HL-60/S4 (cell line): ENCODE measurements around the gene ASGR1.

Experiments
- in situ Hi-C: fragments of 300-500 bp; cut with MboI; formaldehyde crosslinking; loops from 2 replicates; pipeline ENCODE4 v1.14.3; 2022; ENCODE audit warnings: low sequenced_read_pairs

Gene ASGR1, protein sequence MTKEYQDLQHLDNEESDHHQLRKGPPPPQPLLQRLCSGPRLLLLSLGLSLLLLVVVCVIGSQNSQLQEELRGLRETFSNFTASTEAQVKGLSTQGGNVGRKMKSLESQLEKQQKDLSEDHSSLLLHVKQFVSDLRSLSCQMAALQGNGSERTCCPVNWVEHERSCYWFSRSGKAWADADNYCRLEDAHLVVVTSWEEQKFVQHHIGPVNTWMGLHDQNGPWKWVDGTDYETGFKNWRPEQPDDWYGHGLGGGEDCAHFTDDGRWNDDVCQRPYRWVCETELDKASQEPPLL

DNA sequence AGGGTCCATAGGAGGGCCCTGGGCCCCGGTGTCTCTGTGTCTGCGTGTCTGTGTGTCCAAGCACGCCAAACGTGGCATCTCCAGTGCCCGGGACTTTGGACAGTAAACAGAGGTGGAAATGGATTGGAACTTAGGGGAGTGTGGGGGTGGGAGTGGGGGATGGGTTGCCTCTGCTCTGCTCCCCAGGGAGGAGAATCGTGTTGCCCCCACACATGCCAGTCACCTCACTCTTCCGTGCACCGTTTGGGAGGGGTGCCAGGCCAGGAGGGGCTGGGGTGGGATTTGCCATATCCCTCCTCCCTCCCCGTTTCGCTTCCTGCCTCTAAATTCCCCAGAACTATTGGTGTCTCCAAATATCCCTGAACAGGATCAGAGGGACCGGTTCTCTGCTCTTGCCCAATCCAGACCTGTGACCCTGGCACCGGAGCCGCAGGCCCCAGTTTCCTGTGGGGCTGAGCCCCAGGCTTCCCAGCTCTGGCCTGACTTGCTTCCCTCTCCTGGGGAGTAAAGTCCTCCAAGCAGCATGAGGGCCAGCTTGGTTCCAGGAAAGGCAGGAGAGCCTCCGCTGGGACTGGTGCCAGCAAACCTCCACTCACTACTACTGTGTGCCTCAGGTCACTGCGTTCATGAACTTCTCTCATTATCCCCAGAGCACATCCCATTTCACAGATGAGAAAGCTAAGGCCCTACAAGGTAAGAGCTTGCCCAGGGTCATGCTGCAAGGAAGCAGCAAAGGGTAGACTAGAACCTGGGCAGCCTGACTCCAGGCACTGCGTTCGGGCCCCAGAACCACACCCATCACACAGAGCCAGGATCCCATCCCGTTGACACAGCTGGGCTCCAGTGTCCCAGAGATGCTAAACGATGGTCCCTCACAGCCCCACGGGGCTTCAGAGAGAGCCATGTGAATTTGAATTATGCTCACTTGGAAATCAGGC, at the start of gene ASGR1:
Gene ASGR1 (minus strand): TSS at position 54 of the 938 bp plus-strand sequence. CDS start 807 bp downstream, outside the sequence.
- in situ Hi-C loops, result no loop called here

DNA sequence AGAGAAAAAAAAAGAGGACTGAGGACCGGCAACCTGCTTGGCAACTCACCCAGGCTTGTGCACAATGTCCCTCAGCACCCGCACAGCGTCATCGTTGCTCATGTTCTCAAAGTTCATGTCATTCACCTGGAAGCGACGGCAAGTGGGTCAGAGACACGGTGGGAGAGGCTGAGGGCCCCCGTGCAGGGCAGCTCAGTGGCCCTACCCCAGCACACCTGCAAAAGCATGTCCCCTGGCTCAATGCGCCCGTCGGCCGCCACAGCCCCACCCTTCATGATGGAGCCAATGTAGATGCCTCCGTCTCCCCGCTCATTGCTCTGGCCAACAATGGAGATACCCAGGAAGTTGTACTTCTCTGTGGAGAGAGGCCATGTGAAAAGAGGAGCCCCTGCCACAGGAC, 49.8 kb upstream of the ASGR1 start:
- in situ Hi-C loops, result no loop called here

DNA sequence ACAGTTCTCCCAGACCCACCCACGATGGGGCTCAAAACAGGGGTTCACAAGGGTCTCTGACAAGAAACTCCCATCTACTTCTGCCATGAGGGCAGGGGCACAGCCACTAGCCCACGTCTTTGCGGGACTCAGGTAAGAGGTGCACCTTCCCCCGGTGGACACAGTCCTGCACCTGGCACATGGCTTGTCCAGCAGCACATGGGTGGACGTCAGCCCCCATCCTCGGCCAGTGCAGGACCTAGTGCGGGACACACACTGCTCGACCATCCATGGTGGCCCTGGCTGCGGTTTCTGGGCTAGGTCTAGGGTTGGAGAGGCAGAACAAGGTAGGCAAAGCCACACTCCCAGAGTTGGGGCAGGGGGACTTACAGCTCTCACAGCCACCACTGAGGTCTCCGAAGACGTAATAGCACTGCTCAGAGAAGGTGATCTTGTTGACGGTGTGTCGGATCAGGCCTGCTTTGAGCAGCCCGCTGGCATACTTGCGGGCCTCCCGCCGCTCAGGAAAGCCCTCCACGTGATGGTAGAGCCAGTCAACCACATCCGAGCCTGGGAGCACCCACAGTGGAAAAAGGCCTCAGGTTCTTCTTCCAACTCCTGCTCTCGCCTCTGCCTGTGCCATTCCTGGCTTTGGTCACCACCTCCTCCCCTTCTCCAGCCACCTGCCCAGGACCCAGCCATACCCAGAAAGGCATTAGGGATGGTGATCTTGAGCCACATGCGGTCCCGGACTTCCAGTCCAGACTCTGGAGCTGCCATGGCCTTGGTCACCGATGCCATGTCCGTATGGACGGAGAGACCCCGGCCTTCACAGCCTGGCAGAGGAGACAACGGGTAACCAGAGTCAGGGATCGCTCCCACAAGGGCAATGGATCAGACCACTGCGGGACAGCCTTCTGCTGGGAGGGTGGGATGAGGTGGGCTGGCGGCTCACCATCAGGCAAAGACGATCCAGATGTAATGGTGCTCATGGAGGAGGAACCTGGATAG, 47.8 kb upstream of the ASGR1 start:
- in situ Hi-C loops, result no loop called here

DNA sequence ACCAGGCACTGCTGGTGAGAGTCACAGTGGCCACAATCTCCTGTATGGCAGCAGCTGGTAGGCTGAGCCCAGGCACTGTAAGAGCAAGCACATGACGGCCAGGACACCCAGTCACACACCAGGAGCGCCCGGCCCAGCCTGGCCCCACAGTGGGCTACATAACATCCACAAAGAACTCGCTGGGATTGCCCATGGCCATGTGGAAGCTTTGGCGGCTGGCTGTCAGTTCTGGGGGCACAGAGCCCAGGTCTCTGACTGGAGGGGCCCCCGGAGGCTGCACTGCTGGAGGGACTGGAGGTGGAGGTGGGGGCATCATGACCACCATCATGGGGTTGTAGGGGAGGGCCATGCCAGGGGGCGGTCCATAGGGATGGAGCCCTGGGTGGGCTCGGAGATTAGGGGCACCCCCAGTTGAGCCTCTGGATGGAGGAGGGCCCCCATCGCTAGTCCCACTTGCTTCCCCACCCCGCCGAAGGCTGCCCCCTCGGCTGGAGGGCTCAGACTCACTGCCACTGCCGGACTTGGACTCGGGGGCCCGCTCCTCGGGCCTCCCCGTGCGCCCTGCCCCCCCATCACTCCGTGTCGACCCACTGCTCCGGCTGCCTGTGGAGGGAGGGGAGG, 46.7 kb upstream of the ASGR1 start:
- in situ Hi-C loops, result no loop called here

DNA sequence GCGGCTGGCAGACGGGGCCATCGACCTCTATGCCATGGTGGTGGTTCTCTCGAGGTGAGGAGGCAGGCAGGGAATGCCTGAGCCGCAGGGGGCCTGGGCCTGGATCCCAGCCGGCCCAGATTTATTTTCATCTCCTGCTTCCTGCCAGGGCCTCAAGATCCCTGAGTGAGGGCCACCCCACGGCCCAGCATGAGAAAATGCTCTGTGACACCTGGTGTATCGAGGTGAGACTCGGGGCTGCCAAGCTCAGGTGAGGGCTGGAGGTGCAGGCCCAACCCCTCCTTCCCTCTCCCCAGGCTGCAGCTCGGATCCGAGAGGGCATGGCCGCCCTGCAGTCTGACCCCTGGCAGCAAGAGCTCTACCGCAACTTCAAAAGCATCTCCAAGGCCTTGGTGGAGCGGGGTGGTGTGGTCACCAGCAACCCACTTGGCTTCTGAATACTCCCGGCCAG, 45.5 kb upstream of the ASGR1 start:
- in situ Hi-C loops, result no loop called here

DNA sequence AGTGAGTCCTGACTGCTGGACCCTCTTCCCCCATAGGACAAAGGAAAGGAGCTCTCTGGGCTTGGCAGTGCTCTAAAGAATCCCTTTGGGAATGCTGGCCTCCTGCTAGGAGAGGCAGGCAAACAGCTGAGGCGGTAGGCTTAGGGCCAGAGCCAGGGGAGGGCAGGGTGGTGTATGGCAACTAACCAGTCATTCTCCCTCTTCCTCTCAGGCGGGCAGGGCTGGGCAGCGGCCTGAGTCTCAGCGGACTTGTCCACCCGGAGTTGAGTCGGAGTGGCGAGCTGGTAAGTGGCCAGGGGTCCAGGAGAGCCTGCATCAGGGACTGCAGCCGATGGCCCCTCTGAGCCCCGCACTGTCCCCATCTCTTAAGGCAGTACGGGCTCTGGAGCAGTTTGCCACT, 44.9 kb upstream of the ASGR1 start:
- in situ Hi-C loops, result no loop called here

DNA sequence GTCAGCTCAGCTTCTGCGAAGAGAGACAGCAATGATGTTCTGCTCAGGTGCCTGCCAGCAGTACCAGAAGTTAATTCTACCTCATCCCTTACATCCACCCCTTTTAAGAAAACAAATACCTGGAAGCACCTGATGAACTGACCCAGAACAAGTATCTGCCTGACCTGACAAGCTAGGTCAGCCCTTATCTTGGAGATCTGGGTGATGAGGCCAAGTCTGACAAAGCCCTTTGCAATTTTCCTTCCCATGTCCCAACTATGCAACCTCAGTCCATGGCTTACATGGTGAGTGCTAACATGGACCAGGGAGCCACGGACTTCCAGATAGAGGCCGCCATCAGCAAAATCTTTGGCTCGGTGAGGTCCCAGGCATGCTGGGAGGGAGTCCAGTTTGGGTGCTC, 44.2 kb upstream of the ASGR1 start:
- in situ Hi-C loops, result no loop called here

DNA sequence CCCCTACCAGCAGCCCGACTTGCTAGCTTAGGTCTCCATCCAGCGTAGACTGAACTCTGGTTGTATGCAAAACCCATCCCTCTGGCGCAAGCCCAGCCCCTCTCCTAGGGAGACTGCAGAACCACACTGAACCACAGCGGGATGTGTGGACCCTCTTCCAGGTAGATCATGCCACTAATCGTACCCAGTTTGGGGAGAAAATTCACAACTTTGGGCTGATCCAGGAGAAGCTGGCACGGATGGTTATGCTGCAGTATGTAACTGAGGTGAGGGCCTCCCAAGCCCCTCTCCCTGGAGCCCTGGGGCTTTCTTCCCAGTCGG, 43.8 kb upstream of the ASGR1 start:
- in situ Hi-C loops, result no loop called here

DNA sequence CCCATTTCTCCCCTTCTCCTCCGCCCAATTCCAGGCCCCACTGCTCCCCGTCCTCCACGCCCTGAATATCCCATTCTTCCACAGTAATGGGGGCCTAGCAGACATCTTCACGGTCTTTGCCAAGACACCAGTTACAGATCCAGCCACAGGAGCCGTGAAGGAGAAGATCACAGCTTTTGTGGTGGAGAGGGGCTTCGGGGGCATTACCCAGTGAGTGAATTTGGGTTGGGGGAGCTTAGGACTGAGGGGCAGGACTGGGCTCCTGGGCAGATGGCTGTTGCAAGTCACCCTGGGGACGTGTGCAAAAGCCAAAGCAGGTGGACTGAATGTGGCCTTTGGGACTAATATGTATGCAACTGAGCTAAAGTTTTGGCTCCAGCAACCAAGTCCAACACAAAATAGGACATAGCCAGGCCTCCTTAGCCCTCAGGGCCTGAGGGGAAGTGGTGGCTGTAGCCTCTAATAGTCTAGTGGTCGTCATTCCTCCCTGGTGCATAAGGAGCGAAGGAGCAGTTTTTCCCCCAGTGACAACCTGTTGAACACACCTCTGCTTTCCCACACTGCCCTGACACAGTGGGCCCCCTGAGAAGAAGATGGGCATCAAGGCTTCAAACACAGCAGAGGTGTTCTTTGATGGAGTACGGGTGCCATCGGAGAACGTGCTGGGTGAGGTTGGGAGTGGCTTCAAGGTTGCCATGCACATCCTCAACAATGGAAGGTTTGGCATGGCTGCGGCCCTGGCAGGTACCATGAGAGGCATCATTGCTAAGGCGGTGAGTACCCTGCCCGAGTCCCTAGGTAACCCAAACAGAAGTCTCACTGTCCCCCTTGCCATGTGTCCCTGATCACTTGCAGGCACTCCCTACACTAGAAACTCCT, 43.2 kb upstream of the ASGR1 start:
- in situ Hi-C loops, result no loop called here

DNA sequence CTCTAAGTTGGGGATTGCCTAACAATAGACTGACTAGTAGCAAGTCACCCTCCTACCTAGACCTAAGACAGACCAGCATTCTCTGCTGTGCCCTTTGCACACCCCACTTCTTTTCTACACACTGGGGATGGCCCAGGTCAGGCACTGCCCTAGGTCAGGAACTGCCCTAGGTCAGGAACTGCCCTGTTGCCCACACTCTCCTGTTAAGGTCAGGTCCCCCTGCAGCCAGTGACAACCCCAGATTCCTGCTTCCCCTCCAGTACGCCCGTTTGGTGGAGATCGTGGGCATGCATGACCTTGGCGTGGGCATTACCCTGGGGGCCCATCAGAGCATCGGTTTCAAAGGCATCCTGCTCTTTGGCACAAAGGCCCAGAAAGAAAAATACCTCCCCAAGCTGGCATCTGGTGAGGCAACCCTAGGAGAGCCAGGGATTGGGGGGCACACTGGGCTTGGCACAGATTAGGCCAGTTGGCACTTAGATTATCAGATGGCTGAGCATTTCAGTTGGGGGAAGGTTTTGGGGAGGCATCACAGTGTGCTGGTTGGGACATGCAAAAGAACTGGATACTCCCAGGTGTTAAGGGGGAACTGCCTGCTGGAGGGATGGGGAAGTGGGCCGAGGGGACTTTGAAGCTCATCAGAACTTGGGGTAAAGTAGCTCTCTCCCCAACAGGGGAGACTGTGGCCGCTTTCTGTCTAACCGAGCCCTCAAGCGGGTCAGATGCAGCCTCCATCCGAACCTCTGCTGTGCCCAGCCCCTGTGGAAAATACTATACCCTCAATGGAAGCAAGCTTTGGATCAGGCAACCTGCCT, 42.3 kb upstream of the ASGR1 start:
- in situ Hi-C loops, result no loop called here

DNA sequence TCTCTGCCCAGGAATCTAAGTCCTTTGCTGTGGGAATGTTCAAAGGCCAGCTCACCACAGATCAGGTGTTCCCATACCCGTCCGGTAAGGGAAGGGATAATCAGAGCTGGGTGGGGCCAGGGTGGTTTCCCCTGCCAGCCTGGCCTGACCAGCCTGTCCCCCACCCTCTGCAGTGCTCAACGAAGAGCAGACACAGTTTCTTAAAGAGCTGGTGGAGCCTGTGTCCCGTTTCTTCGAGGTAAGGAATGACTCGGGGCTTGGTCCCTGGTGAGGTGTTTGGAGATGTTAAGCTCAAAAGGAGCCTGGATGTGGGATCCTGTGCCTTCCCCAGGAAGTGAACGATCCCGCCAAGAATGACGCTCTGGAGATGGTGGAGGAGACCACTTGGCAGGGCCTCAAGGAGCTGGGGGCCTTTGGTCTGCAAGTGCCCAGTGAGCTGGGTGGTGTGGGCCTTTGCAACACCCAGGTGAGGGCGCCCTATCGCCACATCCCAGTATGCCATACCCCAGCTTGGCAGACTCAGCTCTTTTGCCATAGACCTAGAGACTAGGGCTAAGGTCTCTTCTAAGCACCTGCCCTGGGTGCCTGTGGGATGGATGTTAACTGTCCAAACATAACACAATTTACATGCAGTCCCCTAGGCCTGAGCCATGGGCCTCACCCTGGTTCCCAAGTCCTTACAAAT, 41.6 kb upstream of the ASGR1 start:
- in situ Hi-C loops, result no loop called here

DNA sequence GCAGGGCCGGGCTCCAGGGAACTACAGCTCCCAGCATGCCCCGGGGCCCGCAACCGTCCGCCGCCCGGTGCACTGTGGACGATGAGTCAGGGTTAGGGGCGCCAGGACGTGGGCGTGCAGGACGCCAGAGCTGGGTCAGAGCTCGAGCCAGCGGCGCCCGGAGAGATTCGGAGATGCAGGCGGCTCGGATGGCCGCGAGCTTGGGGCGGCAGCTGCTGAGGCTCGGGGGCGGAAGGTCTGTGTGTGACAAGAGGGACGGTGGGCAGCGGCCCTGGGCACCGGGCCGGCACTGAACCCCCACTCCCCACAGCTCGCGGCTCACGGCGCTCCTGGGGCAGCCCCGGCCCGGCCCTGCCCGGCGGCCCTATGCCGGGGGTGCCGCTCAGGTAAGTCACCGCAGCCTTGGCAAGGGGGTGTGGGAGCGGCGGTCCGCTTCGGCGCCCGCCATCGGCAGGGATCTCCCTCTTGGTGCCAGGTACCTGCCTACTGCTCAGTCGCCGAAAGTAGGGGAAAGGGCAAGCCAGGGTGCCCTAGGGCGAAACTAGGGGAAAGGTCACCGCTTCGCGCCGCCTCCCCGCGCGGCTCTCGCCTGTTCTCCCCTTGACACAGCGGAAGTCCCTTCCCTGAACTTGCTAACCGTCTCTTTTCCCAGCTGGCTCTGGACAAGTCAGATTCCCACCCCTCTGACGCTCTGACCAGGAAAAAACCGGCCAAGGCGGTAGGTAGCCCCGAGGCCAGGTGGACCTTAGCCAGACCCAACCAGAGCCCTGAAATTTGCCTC, 40.8 kb upstream of the ASGR1 start, which contains the start of the genes ACADVL and DLG4:
Gene ACADVL (plus strand): TSS at position 127 of the 781 bp plus-strand sequence. CDS start 47 bp downstream, at position 174.
Gene DLG4 (minus strand): TSS at position 25 of the 781 bp plus-strand sequence.
- in situ Hi-C loops, result no loop called here

DNA sequence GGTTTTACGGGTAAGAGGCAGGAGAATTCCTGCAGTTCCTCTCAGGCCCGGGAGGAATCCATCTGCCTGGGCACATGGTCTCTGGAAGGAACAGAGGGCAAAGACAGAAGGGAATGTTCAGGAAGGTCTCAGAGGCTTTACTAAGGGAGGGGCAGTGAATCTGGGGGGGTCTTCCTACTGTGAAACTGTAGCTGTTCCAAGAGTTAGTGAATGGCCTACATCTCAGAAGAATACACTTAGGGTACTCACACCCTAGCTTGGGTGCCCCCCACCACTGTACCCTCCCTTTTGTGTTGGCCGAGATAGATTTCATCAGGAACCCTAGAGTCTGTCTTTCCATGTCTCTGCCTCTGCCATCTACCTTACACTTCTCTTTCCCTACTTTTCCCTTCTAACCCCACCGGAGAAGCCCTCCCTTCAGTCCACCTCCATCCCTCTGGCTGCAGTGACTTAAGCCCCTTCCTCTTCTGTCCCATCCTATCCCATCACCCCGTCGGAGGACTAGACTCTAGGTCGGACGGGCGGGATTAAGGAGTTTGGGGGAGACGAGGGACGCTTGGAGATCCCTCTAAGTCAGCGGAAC, 40.1 kb upstream of the ASGR1 start:
- in situ Hi-C loops, result no loop called here

DNA sequence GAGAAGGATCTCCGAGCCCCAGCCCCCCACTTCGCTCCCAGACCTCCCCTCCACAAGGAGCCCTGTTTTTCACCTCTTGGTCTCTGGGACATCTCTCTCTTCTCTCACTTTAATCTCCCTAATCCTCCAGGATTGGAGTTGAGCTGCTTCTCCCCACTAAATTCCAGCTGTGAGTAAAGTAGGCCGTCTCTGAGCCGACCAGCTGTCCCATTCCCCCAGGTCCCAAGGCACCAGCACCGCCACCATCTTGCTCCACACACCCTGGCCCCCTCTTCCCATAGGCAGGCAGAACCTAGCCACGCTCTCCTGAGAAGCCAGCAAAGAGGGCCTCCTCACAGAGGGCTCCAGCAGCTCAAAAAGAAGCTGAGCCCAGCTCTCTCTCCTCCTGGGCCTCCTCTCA, 39.6 kb upstream of the ASGR1 start:
- in situ Hi-C loops, result no loop called here

DNA sequence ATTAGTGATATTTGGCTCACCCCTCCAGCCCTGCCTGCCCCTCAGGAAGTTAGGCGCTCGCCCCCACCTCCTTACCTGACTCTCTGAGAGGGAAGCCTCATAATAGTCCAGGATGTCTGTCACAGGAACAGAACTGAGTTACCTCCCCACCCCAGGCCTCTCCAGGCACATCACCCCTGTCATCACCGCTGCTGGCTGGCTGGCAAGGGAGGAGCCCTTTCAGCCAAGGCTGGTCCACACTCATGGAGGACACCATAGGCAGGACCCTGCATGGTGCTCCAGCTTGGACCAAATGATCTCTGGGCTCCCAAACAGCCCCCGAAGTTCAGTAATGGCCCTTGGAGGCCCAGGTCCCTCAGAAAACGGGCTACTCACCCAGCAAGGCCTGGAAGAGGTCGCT, 39.0 kb upstream of the ASGR1 start:
- in situ Hi-C loops, result no loop called here

DNA sequence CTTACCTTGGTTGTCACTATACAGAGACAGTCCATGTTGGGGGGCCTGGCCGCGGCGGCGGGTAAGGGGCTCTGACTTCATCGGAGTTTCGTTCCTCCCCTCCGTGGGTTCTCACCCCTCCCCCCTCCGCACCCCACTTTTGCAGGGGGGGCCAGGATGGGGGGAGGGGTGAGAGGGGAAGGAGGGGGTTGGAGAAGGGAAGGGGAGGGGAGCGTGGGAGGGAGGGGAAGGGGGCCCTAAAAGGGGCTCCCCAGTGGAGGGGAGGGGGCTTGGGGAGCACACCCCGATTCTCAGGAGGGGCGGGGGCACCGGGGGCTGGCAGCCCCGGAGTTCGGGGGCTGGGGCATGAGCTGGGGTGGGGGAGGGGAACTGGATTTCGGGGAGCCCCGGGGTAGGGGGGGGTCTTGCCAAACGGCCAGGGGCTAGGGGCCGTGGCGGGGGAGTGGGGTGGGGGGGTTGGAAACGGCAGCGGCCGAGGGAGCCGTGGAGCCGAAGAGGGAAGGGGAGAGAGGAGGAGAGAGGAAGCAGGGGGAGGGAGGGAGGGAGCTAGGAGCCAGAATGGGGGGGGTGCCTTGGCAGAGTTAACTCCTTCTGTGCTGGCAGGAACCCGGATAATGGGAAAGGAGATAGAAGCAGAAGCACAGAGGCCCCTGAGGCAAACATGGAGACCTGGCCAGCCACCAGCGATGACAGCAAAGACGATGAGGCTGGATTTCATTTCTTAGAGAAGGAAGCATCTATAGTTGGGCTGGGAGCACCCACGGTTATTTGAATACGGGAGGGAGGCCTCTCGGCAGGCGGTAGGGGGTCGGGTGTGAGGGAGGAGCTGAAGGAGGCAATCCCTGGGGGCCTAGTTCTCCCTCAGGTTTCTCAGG, 38.2 kb upstream of the ASGR1 start:
- in situ Hi-C loops, result no loop called here
